GM04504 (cell line): Measurements from ENCODE around the gene NEDD4L.

Experiments
- DNase-seq: peaks from one replicate; pipeline ENCODE4 v3.0.0-alpha.2; 2012; ENCODE audit warnings: low read depth

The NEDD4L gene

DNA sequence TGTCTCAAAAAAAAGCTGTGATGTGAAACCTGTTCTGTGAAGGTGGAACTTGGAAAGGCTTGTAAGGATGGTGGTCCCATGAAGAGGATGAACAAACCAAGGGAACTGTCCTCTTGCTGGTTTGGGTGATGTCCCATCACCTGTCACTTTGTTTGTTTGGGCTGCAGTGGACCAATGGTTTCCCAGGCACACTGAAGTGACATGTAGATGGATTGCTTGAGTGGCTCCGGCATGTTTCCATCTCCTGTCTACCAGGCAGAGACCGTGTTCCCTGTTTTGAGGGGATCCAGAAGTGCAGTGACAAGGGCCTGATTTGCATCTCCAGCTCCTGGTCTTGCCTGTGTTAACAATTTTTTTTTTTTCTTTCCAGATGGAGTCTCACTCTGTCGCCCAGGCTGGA, 8.9 kb downstream of the NEDD4L start:
- no peak for DNase-seq

DNA sequence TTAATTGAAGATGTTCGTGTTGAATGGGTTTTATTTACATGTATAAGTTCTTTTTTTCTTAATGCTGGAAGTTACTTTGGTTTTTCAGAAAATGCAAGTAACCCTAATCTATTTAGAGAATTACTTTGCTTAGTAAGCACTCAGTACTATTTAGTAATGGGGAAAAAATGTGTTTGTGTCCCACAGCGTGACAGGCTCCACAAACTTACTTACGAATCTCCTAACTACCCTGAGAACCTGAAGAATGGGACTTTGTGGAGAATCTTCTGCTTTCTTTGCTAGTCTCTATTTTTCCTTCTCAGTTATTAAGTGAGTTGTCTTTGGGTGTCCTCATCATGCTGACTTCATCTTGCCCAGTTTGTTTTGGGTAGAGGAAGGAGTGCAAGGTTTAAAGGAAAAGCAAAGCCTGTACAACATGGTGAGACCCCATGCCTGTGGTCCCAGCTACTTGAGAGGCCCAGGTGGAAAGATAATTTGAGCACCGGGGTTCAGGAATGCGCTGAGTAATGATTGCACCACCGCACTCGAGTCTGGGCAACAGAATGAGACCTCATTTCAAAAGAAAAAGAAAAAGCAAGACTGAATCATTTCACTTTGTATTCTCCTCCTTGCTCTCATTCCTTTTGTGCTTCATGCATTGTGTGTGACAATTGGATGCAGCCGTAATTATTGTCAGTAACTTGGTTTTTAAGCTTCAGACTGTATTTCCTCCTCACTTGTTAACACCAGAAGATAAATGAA, 10.2 kb downstream of the NEDD4L start:
- no peak for DNase-seq

DNA sequence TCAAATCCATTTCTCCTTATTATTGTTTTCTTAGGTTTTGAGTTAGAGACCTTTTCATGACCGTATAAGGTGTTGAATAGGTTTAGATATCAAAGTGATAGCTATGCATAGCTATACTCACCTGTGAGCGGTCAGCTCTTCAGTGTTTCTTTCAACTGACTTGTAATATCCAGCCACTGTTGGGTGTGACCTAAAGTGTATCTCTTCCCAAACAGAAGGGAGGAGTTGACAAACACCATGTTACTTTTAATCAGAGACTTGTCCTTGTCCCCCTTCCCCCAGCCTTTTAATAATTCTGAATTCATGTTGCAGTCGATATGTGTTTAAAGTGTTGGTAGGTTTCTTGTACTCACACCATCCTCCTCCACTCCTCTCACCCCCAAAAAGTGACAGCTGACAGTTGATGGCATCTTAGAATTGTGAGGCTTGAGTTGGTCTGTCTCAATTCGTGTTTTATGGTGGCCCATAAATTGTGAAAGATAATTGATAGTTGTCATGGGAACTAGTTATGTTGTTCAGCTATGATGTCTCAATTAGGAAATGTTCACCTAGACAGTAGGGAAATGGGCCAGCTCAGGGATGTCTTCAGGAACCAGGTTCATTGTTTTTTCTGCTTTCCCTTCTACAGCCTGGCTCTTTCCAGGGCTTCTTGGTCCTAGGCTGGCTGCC, 12.0 kb downstream of the NEDD4L start:
- no peak for DNase-seq

DNA sequence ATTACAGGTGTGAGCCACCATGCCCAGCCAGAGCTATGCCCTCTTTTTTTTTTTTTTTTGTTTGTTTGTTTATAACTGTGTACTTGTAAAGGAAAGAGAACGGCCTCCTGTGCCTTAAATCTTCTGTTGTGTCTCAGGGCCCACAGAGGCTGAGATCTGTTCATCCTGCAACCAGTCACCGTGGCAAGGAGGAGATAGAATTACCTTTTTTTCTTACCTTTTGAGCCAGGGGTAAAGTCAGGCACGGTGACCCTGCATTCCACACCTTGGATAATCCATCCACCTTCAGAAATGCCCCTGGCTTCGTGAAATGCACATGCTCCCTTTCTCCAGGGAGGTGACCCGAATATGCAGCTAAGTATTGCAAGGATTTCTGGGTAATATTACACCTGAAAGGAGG, 12.8 kb downstream of the NEDD4L start:
- DNase-seq: no peak

DNA sequence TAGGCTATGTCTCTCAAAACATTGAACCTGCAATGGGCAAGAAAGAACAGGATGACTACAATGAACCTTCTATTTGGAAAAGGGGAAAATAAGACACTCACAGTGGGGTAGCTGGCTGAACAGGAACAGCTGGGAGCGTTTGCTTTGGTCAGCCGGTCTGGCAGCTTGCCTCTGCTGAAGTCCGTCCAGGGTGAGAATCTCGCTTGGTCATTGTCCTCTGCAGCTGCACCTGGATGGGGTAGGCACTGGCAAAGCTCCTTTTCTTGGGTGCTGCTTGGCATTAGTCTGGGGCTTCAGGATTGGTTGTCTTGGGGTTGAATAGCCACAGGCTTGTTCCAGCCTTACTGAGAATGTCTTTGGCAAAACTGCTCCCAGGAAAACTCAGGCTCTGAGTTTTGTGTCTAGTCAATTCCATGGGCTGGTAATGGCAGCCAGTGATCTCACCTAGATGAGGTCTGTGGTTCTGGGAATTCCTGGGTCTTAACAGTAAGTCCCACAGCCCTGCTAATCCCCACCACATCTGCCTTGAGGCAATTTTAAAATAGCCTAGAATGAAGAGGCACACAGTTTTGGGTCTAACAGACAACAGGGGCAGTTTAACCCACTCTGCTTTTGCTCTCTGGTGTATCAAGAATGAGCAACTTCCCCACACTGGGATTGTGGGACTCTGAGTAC, 13.4 kb downstream of the NEDD4L start:
- DNase-seq: no peak

DNA sequence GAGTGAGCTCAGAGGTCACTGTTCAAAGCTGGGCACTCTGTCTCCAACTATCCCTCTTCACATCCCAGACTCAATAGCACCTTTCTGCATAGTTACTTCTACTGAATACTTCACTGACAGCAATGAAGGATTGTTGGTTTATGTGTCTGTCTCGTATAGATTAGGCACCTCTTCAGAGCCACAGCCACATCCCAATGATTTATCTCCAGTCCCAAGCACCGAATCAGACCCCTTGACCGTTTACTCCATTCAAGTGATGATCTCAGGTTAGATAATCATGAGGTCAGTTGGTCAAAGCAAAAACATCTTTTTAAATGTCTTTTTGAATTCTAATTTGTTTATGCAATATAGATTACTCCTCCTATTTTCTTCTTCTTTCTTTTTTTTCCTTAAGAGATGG, 14.7 kb downstream of the NEDD4L start:
- DNase-seq: no peak

DNA sequence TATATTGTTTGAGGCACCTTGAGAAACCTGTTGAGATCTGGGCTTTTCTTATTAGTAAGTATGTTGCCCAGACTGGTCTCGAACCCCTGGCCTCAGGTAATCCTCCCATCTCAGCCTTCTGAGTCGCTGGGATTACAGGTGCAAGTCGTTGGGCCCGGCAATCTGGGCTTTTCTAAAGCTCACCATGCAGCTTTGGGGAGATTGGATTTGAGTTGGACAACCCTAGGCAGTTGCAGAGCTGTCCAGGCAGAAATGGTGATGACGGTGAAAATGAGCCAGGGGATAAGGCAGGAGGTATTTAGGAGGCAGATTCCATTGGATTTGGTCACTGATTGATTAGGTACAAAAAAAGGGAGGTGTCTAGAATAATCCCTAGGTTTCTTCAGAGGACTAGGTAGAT, 16.2 kb downstream of the NEDD4L start:
- DNase-seq: no peak

DNA sequence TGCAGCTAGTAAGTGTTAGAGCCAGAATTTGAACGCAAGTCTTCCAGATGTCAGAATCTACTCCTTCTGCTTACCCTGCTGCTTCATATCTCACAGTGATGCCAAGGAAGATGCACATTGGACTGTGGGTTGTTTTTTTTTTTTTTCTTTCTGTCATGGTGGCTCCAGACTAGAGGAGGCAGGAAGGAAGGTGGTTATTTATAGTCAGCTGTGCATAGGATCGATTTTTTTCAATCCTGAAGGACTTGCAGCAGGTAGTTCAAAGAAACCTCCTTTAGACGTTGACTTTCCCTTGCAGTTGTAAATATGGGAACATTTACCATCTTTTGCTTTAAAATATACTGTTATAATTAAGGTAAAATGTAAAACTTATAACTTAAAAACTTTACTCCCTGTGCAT, 17.3 kb downstream of the NEDD4L start:
- DNase-seq: no peak

DNA sequence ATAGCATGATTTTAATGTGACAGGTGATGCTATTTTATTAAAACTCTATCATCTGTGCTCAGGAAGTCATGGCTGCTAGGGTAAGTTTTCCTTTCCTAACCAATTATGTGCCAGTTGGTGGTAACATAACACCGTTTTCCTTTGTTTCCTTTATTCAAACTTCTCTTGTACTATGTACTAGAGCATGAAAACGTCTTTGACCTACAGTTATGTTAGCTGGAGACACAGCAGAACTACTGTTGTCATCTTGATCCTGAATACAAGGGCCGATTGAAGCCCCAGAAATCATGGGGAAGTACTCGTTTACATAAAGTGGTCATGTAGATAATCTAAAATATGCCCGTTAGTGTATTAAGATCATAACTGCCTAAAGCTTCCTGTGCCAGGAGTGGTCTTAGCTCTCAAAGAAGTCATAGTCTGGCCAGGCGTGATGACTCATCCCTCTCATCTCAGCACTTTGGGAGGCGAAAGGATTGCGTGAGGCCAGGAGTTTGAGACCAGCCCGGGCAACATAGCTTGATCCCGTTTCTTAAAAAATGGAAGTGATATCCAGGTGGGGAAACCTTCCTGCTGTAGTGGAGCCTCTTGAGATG, 20.5 kb downstream of the NEDD4L start:
- DNase-seq: no peak

DNA sequence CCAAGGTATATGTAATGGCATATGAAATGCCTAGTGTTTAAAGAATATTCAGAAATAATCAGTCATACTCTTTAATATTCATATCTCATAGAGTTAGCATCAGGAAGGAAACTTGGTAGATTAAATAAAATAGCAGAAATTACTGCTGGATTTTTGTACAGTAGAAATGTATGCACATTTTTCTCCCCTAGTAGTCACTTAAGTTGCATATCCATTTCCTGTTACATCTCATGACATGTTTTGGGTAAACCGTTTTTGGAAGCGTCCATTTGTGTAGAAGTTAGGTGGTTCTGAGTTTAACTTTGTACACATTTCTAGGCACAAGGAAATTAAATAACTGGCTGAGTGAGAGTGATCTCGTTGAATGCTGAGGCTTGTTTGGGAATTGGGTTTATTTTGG, 21.9 kb downstream of the NEDD4L start:
- no peak for DNase-seq

DNA sequence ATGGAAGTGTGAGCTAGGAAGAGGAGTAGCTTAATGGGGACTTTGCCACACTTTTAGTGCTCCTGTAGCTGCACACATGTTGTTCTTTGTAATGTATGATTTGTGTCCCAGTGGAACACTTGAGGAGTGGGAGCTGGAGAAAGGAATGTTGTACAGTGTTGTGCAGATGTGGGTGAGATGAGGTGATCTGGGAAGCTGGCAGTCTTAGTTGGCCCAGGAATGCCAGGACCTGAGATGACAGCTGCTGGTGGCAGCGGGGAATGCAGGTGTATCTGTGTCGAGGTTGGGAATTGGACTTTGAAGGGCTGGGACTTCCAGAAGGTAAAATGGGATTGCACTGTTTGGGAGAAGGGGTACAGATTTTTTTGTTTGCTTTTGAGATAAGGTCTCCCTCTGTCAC, 23.6 kb downstream of the NEDD4L start:
- DNase-seq: no peak

DNA sequence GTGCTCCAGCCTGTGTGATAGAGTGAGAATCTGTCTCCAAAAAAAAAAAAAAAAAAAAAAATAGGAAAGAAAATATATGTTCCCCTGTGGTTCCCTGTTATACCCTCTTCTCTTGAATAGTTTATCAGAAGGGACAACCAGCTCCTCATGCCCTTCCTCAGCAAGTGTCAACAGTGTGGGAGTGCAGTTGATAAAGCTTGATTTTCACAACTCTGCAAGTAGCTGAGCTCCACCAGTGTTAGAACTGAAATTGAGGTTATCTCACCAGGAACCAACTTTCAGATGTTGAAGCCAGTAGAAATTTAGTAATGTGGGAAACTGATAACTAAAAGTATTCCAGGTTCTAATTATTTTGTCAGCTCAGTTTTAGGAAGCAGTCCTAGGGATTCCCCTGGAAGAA, 25.1 kb downstream of the NEDD4L start:
- no peak for DNase-seq

DNA sequence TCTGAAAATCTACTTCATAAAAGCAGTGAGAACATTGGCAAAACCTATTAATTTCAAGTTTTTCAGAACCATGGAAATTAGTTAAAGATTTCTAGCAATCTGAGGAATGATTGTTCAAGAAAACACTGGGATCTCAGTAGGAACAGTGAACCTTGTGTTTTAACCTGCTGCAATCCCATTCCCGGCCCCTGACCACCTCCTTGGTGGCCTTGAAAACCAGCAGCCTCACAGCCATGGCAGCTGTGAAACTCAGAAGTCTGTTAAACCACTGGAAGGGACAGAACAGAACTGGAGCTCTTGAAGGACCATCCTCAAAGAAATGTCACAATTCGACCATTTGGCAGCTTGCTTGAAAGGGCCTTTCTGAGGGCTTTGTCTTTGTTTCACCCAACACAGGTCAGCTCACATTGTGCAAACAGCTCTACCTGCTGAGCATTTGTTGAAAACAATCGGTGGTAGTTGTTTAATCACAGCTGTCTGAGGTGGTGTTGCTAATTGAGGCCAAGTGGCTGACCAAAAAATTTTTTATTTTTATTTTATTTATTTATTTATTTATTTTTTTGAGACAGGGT, 25.8 kb downstream of the NEDD4L start:
- no peak for DNase-seq

DNA sequence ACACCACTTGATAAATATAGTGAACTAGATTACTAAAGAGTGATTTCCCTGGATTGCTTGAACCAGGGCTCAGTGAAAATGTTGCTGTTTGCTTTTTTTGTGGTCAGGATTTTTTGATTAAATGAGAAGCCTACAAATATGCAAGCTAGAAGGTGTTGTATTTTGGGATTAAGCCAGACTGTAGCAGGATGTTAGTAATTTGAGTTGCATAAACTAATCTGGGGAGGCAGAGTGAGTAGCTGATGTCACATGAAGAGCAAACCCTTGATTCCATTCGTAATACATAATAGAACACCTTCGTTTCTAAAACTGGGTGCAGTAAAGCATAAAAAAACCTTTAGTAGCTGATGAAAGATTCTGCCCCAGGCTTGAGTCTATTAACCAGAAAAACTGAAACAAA, 32.0 kb downstream of the NEDD4L start:
- no peak for DNase-seq

DNA sequence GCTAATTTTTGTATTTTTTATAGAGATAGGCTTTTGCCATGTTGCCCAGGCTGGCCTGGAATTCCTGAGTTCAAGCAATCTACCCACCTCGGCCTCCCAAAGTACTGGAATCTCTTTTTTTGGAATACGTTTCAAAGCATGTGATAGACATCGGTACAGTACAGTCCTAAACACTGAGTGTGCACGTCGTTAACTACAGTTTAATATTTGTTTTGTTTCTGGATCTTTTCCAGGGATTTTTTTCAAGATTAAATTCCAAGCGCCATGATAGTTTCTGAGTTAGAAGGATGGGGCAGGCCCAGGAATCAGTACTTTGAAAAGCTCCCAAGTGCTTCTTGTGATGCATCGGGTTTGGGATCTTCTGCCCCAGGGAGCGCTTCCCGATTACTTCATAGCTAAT, 33.3 kb downstream of the NEDD4L start:
- DNase-seq: no peak

DNA sequence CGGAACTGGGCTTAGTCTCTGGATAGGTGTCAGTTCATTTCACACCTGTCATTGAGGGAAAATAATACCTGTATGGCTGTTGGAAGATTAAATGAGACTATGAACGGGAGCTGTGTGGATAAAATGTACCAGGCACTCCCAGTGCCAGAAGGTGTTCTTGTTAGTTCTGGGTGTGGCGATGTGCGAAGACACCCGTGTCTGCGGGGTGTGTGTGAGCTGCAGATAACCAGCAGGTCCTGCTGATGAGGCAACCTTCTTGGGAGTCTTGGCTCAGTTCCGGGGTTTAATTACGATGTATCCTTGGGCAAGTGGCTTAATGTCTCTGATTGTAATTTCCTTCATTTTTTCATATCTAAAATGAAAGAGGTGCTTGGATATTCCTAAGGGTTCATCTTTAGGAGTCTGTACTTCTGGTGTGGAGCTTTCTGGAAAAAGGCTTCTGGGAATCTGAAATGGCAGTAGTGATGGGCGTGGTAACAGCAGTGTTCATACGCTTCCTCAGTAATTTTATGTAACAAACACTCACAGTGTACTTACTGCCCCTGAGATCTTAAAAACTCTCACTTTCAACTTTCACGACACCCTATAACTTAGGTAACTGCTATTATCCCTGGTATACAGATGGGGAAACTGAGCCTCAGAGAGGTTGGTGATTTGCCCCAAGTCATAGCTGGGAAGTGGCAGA, 35.0 kb downstream of the NEDD4L start:
- no peak for DNase-seq

DNA sequence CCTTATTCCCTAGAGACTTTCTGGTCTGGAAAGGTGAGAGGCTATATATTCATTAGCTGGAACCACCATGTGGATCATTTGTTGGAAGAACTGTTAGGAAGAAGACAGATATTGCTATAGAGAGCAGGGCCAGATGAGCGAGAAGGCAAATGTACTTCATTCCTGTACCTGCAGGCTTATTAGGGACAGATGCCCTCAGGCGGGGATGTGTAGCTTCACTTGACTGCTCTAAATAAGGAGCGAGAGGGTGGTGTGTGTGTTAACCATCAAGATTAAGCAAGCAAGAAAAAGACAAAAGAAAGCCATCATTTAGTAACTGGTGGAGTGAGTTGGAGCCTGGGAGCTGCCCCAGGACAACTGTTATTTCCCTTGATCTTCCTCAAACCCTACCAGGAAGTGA, 36.4 kb downstream of the NEDD4L start:
- DNase-seq: no peak

DNA sequence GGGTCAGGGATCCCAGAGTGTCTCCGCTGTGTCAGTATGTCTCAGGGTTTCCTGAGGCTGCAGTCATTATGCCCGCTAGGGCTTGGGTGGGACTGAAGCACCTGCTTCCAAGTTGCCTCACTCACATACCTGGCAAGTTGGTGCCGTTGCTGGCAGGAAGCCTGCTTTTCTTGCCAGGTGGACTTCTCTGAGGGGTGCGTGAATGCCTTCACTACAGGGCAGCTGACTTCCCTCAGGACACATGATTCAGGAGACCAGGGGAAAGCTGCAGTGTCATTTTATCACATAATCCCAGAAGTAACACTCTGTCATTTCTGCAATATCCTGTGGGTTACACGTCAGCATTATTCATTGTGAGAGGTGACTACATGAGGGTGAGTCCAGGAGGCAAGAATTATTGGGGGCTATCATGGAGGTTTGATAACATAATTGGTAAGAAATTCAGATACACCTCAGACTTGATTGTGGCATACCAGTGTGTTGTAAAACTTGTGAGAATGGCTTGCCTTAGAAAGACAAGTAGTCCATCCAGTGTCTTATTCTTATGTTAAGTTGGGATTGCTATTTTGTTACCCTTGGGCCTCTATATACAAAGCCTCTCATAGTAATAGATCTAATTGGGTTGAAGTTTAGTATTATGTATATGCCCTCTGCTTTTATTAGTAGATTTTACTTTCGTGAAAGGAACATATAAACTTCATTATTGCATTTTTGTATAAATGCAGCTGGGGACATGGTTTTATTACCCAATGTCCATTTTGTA, 44.1 kb downstream of the NEDD4L start:
- no peak for DNase-seq

DNA sequence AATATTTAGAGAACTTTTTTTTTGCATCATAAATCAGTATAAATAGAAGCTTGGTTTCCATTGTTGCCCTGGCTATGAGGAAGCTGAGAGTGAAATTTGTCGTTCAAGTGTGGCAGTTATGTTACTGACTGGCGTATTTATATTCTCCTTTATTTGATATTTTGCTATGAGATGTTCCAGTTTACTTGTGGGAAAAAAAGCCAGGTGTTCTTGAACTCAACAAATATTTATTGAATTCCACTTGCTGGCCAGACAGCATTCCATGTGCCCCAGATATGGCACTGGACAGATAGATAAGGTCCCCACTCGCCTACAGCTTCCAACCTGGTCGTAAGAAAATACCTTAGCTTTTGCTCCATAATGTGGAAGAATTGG, 44.7 kb downstream of the NEDD4L start:
- DNase-seq: no peak

DNA sequence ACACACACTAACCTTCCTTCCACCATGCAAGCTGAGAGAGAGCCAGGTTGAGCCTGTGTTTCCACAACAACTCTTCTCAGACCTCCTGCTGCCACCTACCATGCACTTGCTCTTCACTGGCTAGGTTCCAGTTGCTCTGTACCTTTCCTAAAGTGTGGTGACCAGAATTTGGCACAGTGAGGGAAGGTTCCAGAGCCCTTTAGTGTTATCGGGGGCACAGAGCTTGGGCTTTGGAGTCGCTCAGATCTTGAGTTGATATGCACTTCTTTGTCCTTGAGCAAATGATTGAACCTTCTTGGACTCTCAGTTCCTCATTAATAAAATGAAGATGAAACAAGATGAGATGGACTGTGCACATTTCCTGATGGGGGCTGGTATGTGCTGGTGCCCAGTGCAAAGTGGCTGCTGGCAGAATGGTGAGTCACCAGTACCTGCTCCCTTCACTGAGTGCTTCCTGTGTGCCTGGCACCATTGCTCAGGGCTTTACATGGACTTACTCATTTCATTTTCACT, 47.1 kb downstream of the NEDD4L start:
- DNase-seq: no peak

DNA sequence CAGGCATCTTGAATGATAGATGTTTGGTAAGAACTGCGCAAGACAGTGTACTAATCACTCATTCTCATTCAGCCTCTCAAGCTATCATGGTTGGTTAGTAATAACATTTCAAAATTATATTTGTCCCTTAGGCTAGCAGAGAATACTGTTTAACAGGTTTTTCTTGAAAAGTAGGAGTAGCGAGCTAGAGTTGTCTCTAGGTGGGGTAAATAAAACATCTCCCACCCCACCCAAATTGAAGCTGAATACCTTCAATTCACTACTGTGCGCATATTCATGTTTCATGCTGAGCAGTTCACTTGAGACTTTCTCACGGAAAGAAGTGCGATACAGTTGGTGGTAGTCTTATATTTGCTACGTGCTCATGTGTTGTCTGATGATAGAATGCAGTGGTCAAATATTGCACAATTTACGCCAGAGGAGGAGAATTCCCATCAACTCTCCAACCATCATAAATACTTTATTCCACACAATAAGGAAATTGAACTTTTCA, 49.3 kb downstream of the NEDD4L start:
- DNase-seq: no peak
